DND-41 (cell line): ENCODE data around the gene OTULINL.

Source experiments
- EZH2 ChIP-seq: IDR thresholded peaks from 3 replicates; pipeline ENCODE4 v1.6.1; 2012; ENCODE audit warnings: borderline replicate concordance, low read depth, mild to moderate bottlenecking, moderate library complexity, low read length, inconsistent platforms; ENCODE audit not compliant: severe bottlenecking
- TF ChIP-seq, protein P1 (sequence below): IDR thresholded peaks from 2 replicates; pipeline ENCODE4 v1.5.1; 2012; ENCODE audit warnings: borderline replicate concordance, low read length, moderate library complexity, mild to moderate bottlenecking; ENCODE audit not compliant: poor library complexity, severe bottlenecking; ENCODE audit errors: extremely low read depth

- TF ChIP-seq, protein P1, sequence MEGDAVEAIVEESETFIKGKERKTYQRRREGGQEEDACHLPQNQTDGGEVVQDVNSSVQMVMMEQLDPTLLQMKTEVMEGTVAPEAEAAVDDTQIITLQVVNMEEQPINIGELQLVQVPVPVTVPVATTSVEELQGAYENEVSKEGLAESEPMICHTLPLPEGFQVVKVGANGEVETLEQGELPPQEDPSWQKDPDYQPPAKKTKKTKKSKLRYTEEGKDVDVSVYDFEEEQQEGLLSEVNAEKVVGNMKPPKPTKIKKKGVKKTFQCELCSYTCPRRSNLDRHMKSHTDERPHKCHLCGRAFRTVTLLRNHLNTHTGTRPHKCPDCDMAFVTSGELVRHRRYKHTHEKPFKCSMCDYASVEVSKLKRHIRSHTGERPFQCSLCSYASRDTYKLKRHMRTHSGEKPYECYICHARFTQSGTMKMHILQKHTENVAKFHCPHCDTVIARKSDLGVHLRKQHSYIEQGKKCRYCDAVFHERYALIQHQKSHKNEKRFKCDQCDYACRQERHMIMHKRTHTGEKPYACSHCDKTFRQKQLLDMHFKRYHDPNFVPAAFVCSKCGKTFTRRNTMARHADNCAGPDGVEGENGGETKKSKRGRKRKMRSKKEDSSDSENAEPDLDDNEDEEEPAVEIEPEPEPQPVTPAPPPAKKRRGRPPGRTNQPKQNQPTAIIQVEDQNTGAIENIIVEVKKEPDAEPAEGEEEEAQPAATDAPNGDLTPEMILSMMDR = no peak
- TF ChIP-seq EZH2 = no peak
Observed at GRCh38 chr5:14608169-14608568, 26.6 kb downstream of the OTULINL start.
